ENCODE measurements around the gene AADAT. TPM values are rescaled to one million over a fixed set of nuclear protein-coding genes. Genes with fewer than 3 reads are reported as not detected.

AADAT gene
- total and polyA plus RNA-seq, 2 of the 4 experiments (the other 2 are of a cell fraction) = 4.7 to 6.9 TPM

GRCh38 chr4:170030121-170030520, 59.6 kb downstream of the AADAT start:
- Histone ChIP-seq H3K9me3 (ENCODE audit: control insufficient read depth, insufficient read depth, low read length) (0 out of 2 replicates have a peak, but pooled peaks cover 5% of the 10 kb centered on the region), H3K4ac (ENCODE audit: low read depth, low read length) (no peak overlapping the region), H2BK15ac (ENCODE audit: low read depth, low read length) (no peak overlapping the region), H2BK5ac (ENCODE audit: low read depth, low read length, poor library complexity, severe bottlenecking) (no peak overlapping the region), H2AK5ac (ENCODE audit: low read depth, low read length) (no peak overlapping the region), H3K27me3 (ENCODE audit: control insufficient read depth, insufficient read depth, low read length) (peaks cover 22% of the 10 kb centered on the region), H3K9me1 (ENCODE audit: insufficient read depth, low read length) (no peaks in the 10 kb centered on the region), H2AFZ (replicated peaks; ENCODE audit: low read length, poor library complexity) (no peak overlapping the region), H2AK9ac (replicated peaks; ENCODE audit: low read depth, low read length, poor library complexity) (no peak overlapping the region), H3K4me2 (ENCODE audit: low read depth, low read length) (no peak overlapping the region), H4K8ac (ENCODE audit: low read depth in 2 of 2, low read length in 2 of 2) (no peak overlapping the region), H3K36me3 (ENCODE audit: control insufficient read depth, insufficient read depth, low read length) (no peaks in the 10 kb centered on the region), H3K79me1 (ENCODE audit: low read depth in 1 of 2, low read length in 2 of 2) (no peaks in the 10 kb centered on the region), H3K9ac (ENCODE audit: low read depth, low read length) (no peak overlapping the region), H3K4me1 (ENCODE audit: control insufficient read depth, insufficient read depth, low read length) (0 out of 2 replicates have a peak, but pooled peaks cover 2% of the 10 kb centered on the region), H3K18ac (ENCODE audit: low read depth, low read length) (no peak overlapping the region), H4K91ac (ENCODE audit: insufficient read depth, low read depth, low read length) (no peak overlapping the region), H2BK120ac (ENCODE audit: low read depth, low read length) (no peak overlapping the region), H4K20me1 (ENCODE audit: insufficient read depth, low read length) (no peaks in the 10 kb centered on the region), H3K14ac (replicated peaks; ENCODE audit: low read depth, low read length) (no peak overlapping the region), H3K4me3 (ENCODE audit: insufficient read depth, low read depth, low read length) (no peak overlapping the region), H2BK20ac (ENCODE audit: low read depth, low read length) (no peak overlapping the region), H3K23ac (ENCODE audit: low read depth, low read length) (no peak overlapping the region), H3K56ac (ENCODE audit: extremely low read depth, insufficient read depth, low read length) (no peak overlapping the region), H3K27ac (ENCODE audit: insufficient read depth, low read length) (no peak overlapping the region), H4K5ac (ENCODE audit: low read depth, low read length) (no peak overlapping the region)
- dilution Hi-C loops (cut with HindIII; ENCODE audit: low sequenced_read_pairs, unreplicated experiment) = no loop called here
- intact Hi-C loops (cut with micrococcal nuclease) = no loop called here
- no CpG with 5 or more reads among the region's 1 CpG for WGBS, 2 experiments (ENCODE audit: extremely low coverage in 2 of 2, insufficient read length in 1 of 2)
- ChIA-PET CTCF (no interaction called here), POLR2A (ENCODE audit: unreplicated experiment) (no interaction called here)
- in situ Hi-C loops (cut with MboI; ENCODE audit: low sequenced_read_pairs) = no loop called here
- BruUV-seq (replicated peaks) = no TSS peak
- DNase-seq = no peak
- TF ChIP-seq CTCF (conservative IDR thresholded peaks at IDR 0.05; ENCODE audit: low read depth, low read length) (no peak), POLR2A (IDR thresholded peaks at IDR 0.05; ENCODE audit: low read depth, low read length) (no peak), RAD21 (IDR thresholded peaks at IDR 0.05; ENCODE audit: low read length) (no peak), CHD1 (IDR thresholded peaks at IDR 0.05; ENCODE audit: low read depth, low read length) (no peak), SMC3 (IDR thresholded peaks at IDR 0.05; ENCODE audit: low read depth, low read length) (no peak), RCOR1 (IDR thresholded peaks at IDR 0.05; ENCODE audit: insufficient replicate concordance, low read length) (no peak)
- ATAC-seq (ENCODE audit: low read depth) = no peak

Data from IMR-90 (cell line).